K562 (cell line): ENCODE measurements around the gene TMEM63A. TPM values are rescaled to one million over a fixed set of nuclear protein-coding genes. Genes with fewer than 3 reads are reported as not detected.

ENCODE experiments used
- CLOCK ChIP-seq: fragments of 250-450 bp; sonication (Bioruptor Pico); IDR thresholded peaks from 2 replicates; pipeline ENCODE4 v1.4.0; 2020; ENCODE audit warnings: mild to moderate bottlenecking, moderate library complexity, borderline replicate concordance
- CSDE1 ChIP-seq, 2 experiments: fragments of 450-650 bp; IDR thresholded peaks; 2 replicates each; pipeline ENCODE4 v1.6.1; 2016; ENCODE audit warnings: mild to moderate bottlenecking in 1 of 2
- DMBX1 ChIP-seq: fragments of 250-450 bp; sonication (Bioruptor Pico); IDR thresholded peaks from 2 replicates; pipeline ENCODE4 v1.8.0; 2022; ENCODE audit warnings: inconsistent platforms, mild to moderate bottlenecking, moderate library complexity, borderline replicate concordance
- E2F5 ChIP-seq: sonication (generic); formaldehyde crosslinking; IDR thresholded peaks from 2 replicates; pipeline ENCODE4 v1.8.0; 2022; ENCODE audit warnings: mild to moderate bottlenecking, missing genetic modification reagents
- EGR1 ChIP-seq: fragments of 450-650 bp; conservative IDR thresholded peaks from 2 replicates; pipeline ENCODE4 v1.6.1; 2017; ENCODE audit warnings: mild to moderate bottlenecking
- ETV1 ChIP-seq: fragments of 450-650 bp; conservative IDR thresholded peaks from 2 replicates; pipeline ENCODE4 v1.6.1; 2016; ENCODE audit warnings: missing genetic modification characterization, control low read depth, low read depth, missing compliant biosample characterization
- JUN ChIP-seq, 2 experiments: sonication (generic) in 1 of 2; formaldehyde crosslinking in 1 of 2; IDR thresholded peaks; 2 replicates each; pipeline versions ENCODE4 v1.6.1 to v1.8.0; 2012 to 2022; ENCODE audit warnings: borderline replicate concordance in 2 of 2, mild to moderate bottlenecking in 2 of 2, improper control_type of control experiment in 1 of 2, low read depth in 1 of 2, low read length in 1 of 2, missing genetic modification reagents in 1 of 2
- NFATC3 ChIP-seq: fragments of 450-650 bp; IDR thresholded peaks from 2 replicates; pipeline ENCODE4 v1.6.1; 2017; ENCODE audit warnings: mild to moderate bottlenecking
- NONO ChIP-seq, 2 experiments: fragments of 200-400 bp in 1 of 2; fragments of 450-650 bp in 1 of 2; formaldehyde crosslinking in 1 of 2; IDR thresholded peaks; 2 replicates each; pipeline ENCODE4 v1.6.1; 2017; ENCODE audit warnings: low read depth in 2 of 2, mild to moderate bottlenecking in 2 of 2, moderate library complexity in 2 of 2, low read length in 1 of 2
- PML ChIP-seq: IDR thresholded peaks from 2 replicates; pipeline ENCODE4 v1.6.1; 2012; ENCODE audit warnings: low read length, inconsistent platforms
- SMAD4 ChIP-seq: fragments of 250-450 bp; sonication (Bioruptor Pico); conservative IDR thresholded peaks from 2 replicates; pipeline ENCODE4 v1.8.0; 2021; ENCODE audit warnings: inconsistent platforms, mild to moderate bottlenecking, moderate library complexity
- SMARCA4 ChIP-seq: fragments of 450-650 bp; IDR thresholded peaks from 2 replicates; pipeline ENCODE4 v1.6.1; 2016
- SMARCB1 ChIP-seq: IDR thresholded peaks from 2 replicates; pipeline ENCODE4 v1.6.1; 2011; ENCODE audit warnings: improper control_type of control experiment, low read depth; ENCODE audit not compliant: insufficient read length
- SOX6 ChIP-seq: fragments of 450-650 bp; IDR thresholded peaks from 2 replicates; pipeline ENCODE4 v1.6.1; 2014; ENCODE audit warnings: mild to moderate bottlenecking
- SRSF3 ChIP-seq: fragments of 200-400 bp; formaldehyde crosslinking; IDR thresholded peaks from 2 replicates; pipeline ENCODE4 v1.6.1; 2016; ENCODE audit warnings: mild to moderate bottlenecking, low read length, moderate library complexity; ENCODE audit not compliant: insufficient read depth
- ZBTB5 ChIP-seq: fragments of 450-650 bp; IDR thresholded peaks from 2 replicates; pipeline ENCODE4 v1.6.1; 2017; ENCODE audit warnings: antibody characterized with exemption
- ZHX1 ChIP-seq: fragments of 150-350 bp; conservative IDR thresholded peaks from 2 replicates; pipeline ENCODE4 v1.6.1; 2014; ENCODE audit warnings: low read length
- ZNF232 ChIP-seq: sonication (generic); formaldehyde crosslinking; IDR thresholded peaks from 2 replicates; pipeline ENCODE4 v1.8.0; 2022; ENCODE audit warnings: mild to moderate bottlenecking, missing genetic modification reagents
- ZNF384 ChIP-seq: IDR thresholded peaks from 2 replicates; pipeline ENCODE4 v1.6.1; 2012; ENCODE audit warnings: low read depth, low read length, improper control_type of control experiment
- ZNF395 ChIP-seq: fragments of 200-800 bp; sonication (Bioruptor generic); IDR thresholded peaks from 2 replicates; pipeline ENCODE4 v1.6.1; 2017; ENCODE audit warnings: missing genetic modification characterization, missing compliant biosample characterization
- polyA plus RNA-seq, 8 experiments: library from polyadenylated mRNA; depleted of rRNA in 4 of 8; stranded (reverse) in 5 of 8; unstranded in 3 of 8; fragments of >200 nt; fragmentation: Nextera tagmentation in 2 of 8; fragmentation: Illumina TruSeq in 1 of 8; extraction: Ambion mirVana in 2 of 8; extraction: Trizol in 1 of 8; gene quantifications; 2 replicates each; pipeline versions ENCODE4 v1.2.1 to v1.2.3, GENCODE V29; 2011 to 2014; ENCODE audit warnings: inconsistent platforms in 1 of 8, missing spikeins in 1 of 8
- total RNA-seq, 7 experiments: library from RNA; depleted of rRNA in 6 of 7; stranded (reverse); fragments of >200 nt in 6 of 7; fragmentation: Illumina TruSeq in 2 of 7; extraction: Trizol in 2 of 7; gene quantifications; 2 replicates each; pipeline versions ENCODE4 v1.2.1 to v1.2.3, GENCODE V29; 2011 to 2021; ENCODE audit warnings: low replicate concordance in 1 of 7

Gene TMEM63A
- total and polyA plus RNA-seq, 9 of the 15 experiments (the other 6 are each of a cell fraction or from before 2014, with no cell fraction given): 2.0 to 54.6 (median 17.5) TPM

GRCh38 chr1:225923381-225923691 is 41.2 kb upstream of the TMEM63A start (continued):
- TF ChIP-seq CLOCK (CRISPR knock-in tag) (no peak), DMBX1 (CRISPR knock-in tag) (no peak), JUN (IDR thresholded peaks at IDR 0.05; ENCODE audit: borderline replicate concordance, low read depth, low read length) (no peak), JUN (CRISPR knock-in tag; IDR thresholded peaks at IDR 0.05; ENCODE audit: borderline replicate concordance) (no peak), EGR1 (no peak), CSDE1 (IDR thresholded peaks at IDR 0.05) (no peak), ZNF232 (no peak), ZNF395 (CRISPR knock-in tag) (no peak), SMAD4 (no peak), ZHX1 (no peak), E2F5 (no peak), PML (no peak), NONO (IDR thresholded peaks at IDR 0.05; ENCODE audit: low read depth in 2 of 2, low read length in 1 of 2) (no peak), ZNF384 (no peak), SOX6 (no peak), NFATC3 (no peak), SRSF3 (no peak), ZBTB5 (no peak), SMARCB1 (no peak), ETV1 (tag) (no peak), SMARCA4 (peak; percentile 12; the same call in 1 of the 2 replicates)
